HG02870 (cell line): ENCODE data around the gene IFIT2.
"Not testable (repeated sequence)": the region's sequence is repeated elsewhere in the genome, so short reads cannot be mapped to it uniquely, and the experiment has no call there.

Experiments
- ATAC-seq: cut with Tn5 transposase; IDR thresholded peaks from one replicate; pipeline ENCODE4 v1.9.1; 2021; ENCODE audit warnings: mild to moderate bottlenecking, moderate library complexity; ENCODE audit not compliant: unreplicated experiment

The IFIT2 gene

GRCh38 chr10:89279421-89279869 is 22.4 kb upstream of the IFIT2 start:
- ATAC-seq, result no peak

GRCh38 chr10:89280508-89280907 is 21.3 kb upstream of the IFIT2 start:
- no peak for ATAC-seq

- no peak for ATAC-seq
Measured at GRCh38 chr10:89281606-89282395, 20.0 kb upstream of the IFIT2 start.

GRCh38 chr10:89283025-89283935 is 18.6 kb upstream of the IFIT2 start:
- ATAC-seq, result no peak

GRCh38 chr10:89283936-89284475 is 17.8 kb upstream of the IFIT2 start:
- ATAC-seq, result no peak

GRCh38 chr10:89284711-89285110 is 17.1 kb upstream of the IFIT2 start:
- not testable (repeated sequence) for ATAC-seq

GRCh38 chr10:89285303-89285702 is 16.5 kb upstream of the IFIT2 start:
- not testable (repeated sequence) for ATAC-seq

- ATAC-seq, result no peak
Measured at GRCh38 chr10:89294721-89295239, 7.1 kb upstream of the IFIT2 start.

GRCh38 chr10:89295597-89295996 is 6.2 kb upstream of the IFIT2 start:
- no peak for ATAC-seq

GRCh38 chr10:89296220-89296648 is 5.6 kb upstream of the IFIT2 start:
- ATAC-seq, result no peak

- ATAC-seq, result no peak
Measured at GRCh38 chr10:89297356-89297755, 4.5 kb upstream of the IFIT2 start.

GRCh38 chr10:89297791-89298190 is 4.1 kb upstream of the IFIT2 start:
- no peak for ATAC-seq

GRCh38 chr10:89299031-89299430 is 2.8 kb upstream of the IFIT2 start:
- no peak for ATAC-seq

GRCh38 chr10:89301232-89301631 is 614 bp upstream of the IFIT2 start:
- no peak for ATAC-seq

GRCh38 chr10:89302625-89303024 is 779 bp downstream of the IFIT2 start:
- no peak for ATAC-seq

- ATAC-seq, result no peak
Measured at GRCh38 chr10:89303161-89303560, 1.3 kb downstream of the IFIT2 start.

GRCh38 chr10:89304026-89304425 is 2.2 kb downstream of the IFIT2 start:
- no peak for ATAC-seq

GRCh38 chr10:89304446-89304845 is 2.6 kb downstream of the IFIT2 start:
- ATAC-seq, result no peak

GRCh38 chr10:89304925-89305324 is 3.1 kb downstream of the IFIT2 start:
- no peak for ATAC-seq

GRCh38 chr10:89305766-89306433 is 4.1 kb downstream of the IFIT2 start:
- no peak for ATAC-seq
